ENCODE measurements around the gene FOXA1.
"Not testable (repeated sequence)": the region's sequence is repeated elsewhere in the genome, so short reads cannot be mapped to it uniquely, and the experiment has no call there.

The FOXA1 gene

DNA sequence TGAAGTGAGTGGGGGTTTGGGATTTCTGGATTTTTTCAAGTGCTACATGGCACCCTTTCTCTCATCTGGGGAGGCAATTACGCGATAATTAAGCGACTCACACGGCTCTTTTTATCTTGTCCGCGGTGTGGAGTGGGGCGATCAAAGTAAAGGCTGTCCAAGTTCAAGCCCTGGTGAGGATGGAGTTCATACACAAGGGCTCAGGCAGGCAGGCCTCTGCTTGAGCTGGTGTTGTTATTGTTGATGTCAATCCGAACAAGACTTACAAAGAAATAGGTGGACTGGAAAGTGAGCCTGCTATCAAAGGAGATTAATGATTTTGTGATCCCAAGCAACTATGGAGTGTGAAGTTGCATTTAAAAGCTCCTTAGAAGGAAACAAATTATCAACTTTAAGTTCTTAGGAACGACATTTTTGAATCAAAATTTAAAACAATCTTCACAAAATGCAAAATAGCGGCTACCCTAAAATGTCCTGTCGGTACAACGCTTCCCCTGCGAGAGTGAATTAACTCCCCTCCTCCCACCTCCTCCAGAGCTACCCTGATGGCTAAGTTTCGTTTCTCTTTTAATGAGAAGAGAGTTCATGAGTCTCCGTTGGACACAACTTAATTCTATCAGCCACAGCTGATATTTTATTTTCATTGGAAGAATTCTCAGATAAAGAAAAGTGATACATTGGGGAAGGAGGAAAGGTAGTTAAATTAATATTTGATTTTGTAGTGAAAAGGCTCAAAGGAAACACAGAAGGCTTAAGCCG is 5.9 kb downstream of the FOXA1 start:
- DNase-seq = no peak

DNA sequence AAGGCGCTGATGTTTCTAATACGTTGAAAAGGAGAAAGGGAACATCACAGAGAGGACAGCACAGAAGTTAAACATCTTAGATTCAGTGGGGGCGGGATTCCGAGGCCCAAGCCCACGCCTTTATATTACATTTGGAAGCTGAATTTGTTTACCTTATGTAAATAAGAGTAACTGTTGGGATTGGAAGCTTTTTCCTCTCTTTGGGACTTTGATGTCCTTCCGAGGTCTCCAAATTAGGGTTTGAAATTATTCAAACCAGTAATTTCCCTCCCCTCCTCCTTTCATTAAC is 6.4 kb downstream of the FOXA1 start:
- DNase-seq = no peak

- no peak for DNase-seq
Measured at GRCh38 chr14:37587881-37588666, 7.0 kb downstream of the FOXA1 start.

DNA sequence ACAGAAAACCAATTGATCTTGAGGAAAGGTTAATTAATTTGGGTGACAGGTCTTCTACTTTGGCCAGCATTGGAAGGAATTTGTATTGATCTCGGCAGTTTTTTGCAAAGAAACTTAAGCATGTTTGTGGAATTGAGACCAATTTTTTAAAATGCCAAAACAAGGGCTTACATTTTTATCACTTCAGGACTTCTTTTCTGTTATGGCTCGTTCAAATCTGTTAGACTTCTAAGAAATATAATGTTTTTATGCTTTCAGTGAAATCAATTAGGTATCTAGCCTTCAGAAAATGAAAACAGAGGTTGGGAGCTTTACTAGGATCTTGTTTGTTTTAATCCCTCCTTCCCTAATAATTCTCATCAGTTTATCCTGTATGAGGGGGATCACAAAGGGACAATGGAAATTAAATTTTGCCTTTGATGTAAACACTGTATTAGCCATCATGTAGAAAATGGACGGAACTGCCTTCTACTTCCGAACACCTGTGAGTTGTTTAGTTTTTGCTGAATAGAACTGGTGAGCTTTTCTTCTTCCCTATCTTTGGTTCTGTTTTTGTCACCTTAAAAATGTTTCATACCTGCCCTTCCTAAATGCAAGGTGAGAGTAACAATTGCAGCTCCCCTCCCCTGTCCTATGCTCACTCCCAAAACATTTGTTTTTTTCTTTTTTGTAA is 7.8 kb downstream of the FOXA1 start:
- no peak for DNase-seq

GRCh38 chr14:37586797-37587130 is 8.3 kb downstream of the FOXA1 start:
- DNase-seq = no peak

DNA sequence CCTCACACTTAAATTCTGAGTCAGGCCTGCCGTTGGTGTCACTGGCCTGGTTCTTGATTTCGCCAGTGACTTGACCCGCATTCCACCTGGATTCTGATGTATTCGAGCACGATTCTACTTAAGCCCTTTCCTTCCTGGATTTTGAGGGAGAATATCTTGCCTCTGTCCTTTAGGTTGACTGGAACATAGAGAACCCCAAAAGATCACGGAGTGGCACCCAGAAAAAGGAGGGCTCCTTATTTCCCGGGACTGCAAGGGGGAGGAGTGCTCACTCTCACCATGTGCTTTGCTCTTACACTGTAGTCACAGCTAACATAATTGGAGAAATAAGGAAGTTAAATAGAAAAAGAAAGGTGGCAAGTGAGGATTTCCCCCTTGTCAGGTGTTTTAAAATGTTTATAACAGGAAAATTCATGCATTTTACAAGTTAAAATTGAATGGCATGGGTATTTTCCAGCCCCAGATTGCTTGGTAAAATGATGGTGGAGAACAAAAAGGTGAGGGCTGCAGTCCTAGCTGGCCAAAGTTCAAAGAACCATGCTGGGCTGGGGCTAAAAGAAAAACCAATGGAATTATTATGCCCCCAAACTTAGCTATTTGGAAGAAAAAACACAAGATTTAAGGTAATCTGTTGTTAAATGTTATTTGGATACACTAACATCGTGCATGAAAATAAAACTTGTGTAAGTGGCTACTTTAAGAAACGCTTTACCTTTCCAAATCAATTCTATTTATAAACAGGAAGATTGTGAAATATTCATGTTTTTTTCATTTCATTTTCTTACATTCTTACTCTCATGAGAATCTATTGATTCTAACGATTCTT is 8.9 kb downstream of the FOXA1 start:
- no peak for DNase-seq

DNA sequence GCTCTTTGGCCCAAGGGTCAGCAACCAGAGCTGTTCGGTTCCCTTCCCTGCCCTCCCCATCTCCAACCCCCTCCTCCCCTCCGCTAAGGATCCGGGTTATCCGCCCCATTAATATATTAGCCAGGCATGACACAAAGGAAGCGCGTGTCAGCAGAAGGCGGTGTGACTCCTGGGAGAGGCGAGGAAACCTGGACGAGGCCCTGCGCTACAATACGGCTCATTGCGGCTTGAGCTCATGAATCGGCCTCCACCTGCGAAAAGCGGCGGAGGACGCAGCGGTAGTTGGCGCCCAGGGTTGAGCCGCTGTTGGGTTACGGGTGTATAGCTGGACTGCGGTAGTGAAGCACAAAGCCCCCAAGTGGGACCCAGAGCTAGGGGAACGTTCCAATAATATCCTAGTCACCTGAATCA is 9.9 kb downstream of the FOXA1 start:
- no peak for DNase-seq

- DNase-seq = no peak
Measured at GRCh38 chr14:37584211-37585100, 10.6 kb downstream of the FOXA1 start.

- DNase-seq = no peak
Measured at GRCh38 chr14:37583358-37584210, 11.5 kb downstream of the FOXA1 start.

DNA sequence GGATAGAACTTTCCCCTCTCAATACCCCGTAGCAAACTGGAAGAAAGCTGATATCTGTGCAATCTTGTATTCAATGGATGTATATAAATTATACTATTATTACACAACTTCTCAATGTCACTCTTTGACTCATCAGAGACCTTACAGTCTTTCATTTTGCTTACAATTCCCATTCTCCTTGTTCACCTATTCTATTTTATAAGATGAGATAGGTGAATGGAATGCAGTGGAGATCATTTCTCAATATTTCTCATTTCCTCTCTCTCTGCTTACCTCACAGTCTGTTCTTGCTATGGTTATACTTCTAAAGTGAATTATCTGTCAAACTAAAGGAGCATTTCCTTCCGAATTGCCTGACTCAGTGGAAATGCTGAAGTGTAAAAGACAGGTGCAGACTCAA is 14.9 kb downstream of the FOXA1 start:
- DNase-seq = no peak

GRCh38 chr14:37579274-37579673 is 15.8 kb downstream of the FOXA1 start:
- no peak for DNase-seq

DNA sequence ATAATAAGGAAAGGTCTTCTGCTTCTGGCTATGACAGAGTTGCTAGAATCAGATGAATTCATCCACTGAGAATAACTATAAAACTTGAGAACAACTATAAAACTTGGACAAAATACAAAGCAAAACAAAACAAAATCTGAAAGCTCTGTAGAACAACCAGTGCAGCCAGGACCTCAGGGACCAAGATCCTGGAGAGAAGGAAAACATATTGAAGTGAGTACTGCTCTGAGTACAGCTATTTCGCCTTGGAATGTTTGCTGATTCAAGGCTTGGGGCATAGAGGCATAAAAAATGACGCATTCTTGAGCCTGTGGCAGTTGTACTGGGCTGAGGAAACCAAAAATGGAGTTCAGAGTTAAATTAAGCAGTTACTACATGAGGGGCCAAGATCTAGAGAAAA is 21.7 kb downstream of the FOXA1 start:
- no peak for DNase-seq

DNA sequence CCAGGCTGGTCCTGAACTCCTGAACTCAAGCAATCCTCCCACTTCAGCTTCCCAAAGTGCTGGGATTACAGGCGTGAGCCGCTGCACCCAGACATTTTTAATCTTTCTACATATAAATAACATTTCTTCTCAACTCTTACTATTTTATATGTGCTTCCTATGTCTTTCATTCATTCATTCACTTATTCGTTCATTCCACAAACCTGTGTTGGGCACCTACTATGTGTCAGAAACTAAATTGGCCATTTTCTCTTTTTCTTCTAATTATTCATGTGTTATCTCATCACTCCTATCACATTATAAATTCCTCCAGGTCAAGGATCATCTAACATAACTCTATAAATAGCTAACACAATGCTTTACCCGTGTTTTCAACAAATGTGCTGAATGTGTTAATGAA is 23.7 kb downstream of the FOXA1 start:
- DNase-seq = no peak

DNA sequence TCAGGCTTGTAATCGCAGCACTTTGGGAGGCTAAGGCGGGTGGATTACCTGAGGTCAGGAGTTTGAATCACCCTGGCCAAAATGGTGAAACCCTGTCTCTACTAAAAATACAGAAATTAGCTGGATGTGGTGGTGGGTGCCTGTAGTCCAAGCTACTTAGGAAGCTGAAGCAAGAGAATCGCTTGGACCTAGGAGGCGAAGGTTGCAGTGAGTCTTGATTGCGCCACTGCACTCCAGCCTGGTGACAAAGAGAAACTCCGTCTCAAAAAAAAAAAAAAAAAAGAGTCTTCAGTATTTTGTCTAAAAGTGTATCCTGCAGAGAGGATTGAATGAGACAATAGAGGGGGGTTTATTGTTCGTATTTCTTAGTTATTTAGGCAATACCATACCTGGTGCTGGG is 25.3 kb downstream of the FOXA1 start:
- DNase-seq = no peak

DNA sequence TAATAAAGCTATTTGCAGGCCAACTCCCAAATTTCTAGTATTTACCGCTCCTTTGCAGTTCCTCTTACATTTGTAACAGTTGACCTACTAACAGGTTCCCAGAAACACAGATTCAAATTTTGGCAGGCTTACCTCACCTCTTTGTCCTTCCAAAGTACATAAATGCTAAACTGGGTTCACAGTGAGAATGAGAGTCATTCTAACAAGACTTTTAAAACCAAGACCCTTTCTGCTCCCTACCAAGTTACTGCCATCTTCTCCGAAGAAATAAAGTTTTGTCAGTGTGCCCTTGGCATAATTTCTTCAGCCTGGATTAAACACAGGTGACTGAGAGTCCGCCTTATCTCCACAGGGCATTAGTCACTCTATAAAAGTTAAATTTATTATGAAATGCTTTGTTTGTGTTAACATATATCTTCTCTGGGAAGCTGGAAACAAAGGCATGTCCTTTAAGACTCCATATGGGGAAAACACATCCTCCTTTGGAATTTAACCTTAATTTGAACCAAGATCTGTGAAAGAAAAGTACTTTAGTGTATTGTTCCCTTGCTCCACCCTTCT is 28.2 kb downstream of the FOXA1 start:
- DNase-seq = no peak

GRCh38 chr14:37565550-37565949 is 29.5 kb downstream of the FOXA1 start:
- no peak for DNase-seq

DNA sequence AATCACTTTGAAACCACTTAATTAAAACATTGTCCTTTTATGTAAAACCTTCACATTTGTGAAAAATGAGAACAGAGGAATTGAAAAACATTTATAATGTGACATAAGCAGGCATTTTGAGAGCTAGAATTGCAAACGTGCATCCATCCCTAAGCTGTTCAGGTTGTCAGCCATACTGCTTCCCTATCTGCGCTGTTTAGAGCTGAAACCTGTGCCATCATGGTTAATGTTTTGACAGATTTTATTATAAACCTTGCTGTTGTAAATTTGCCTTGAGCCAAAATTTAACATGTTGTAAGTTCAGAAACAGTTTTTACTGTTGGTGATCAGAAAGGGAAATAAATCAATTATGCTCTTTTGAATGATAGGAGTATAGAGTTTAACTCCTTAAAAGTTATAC is 31.9 kb downstream of the FOXA1 start:
- no peak for DNase-seq

GRCh38 chr14:37559386-37559785 is 35.7 kb downstream of the FOXA1 start:
- DNase-seq = no peak

DNA sequence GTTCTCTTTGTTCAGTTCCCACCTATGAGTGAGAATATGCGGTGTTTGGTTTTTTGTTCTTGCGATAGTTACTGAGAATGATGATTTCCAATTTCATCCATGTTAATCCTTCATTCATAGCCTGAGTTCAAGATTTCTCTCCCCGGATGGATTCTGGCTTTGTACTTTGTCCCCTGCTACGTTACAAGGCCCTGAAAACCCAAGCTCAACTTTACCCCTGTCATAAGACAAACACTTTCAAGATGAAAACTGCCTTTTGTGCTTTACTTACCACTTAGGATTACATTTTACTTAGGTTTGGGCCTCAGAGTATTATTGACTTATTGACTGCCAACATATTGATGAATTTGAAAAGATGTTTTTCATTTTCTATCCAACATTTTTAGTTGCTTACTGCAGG is 36.3 kb downstream of the FOXA1 start:
- no peak for DNase-seq

DNA sequence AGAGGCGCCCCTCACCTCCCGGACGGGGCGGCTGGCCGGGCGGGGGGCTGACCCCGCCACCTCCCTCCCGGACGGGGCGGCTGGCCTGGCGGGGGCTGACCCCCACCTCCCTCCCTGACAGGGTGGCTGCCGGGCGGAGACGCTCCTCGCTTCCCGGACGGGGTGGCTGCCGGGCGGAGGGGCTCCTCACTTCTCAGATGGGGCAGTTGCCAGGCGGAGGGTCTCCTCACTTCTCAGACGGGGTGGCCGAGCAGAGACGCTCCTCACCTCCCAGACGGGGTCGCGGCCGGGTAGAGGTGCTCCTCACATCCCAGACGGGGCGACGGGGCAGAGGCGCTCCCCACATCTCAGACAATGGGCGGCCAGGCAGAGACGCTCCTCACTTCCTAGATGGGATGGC is 39.5 kb downstream of the FOXA1 start:
- DNase-seq = not testable (repeated sequence)

- no peak for DNase-seq
Measured at GRCh38 chr14:37553935-37554550, 41.0 kb downstream of the FOXA1 start.

All from stimulated activated CD4-positive, alpha-beta T cell treated with anti-CD3 and anti-CD28 coated beads, Interleukin-4, amount 100 ng/mL, for 1 hour (primary cell).